ENCODE data around the gene JCAD.
"Not testable (repeated sequence)": the region's sequence is repeated elsewhere in the genome, so short reads cannot be mapped to it uniquely, and the experiment has no call there.

The JCAD gene

GRCh38 chr10:29981510-29981909, 77.9 kb downstream of the JCAD start:
- DNase-seq: no peak

DNA sequence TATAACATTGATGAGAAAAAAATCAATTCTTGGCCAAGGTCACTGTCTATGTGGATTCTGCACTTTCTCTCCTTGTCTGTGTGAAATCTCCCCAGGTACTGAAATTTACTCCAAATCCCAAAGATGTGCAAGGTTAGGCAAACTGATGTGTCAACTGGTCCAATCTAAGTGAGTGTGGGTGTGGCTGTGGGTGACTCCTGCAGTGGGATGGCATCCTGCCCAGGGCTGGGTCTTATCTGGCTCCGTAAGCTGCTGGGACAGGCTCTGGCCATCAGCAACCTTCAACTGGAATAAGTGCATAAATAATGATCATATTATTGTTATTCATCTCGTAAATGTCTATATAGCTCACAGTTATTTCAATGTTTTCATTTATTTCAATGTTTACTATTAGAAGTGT, 79.3 kb downstream of the JCAD start:
- DNase-seq: no peak

DNA sequence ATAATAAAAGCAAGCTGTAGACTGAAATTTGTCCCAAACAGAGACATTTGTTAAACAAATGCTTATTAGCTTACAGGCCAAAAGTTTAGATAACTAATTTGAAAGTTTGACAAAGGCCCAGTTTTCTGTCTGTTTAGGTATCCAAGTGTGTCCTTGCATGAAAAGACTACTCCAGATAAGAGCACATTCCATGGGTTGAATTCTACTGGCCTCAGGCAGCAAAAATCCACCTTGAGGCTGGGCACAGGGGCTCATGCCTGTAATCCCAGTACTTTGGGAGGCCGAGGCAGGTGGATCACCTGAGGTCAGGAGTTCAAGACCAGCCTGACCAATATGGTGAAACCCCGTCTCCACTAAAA, 80.0 kb downstream of the JCAD start:
- DNase-seq: not testable (repeated sequence)

DNA sequence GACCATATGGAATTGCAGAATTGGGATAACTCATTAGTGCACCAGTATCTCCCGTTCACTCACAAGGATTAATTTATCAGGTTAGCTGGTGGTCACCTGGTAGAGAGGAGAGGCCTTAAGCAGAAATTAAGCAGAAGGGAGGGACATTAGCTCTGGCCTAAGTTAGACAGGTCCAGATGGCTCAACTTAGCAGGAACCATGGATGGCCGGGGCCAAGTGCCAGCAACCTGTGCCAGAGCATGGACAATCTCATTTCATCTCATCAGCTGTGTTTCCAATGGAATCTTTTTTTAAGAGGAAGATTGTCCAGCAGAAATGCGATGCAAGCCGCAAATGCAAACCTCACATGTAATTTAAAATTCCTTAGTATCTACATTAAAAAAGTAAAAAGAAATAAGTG, 82.2 kb downstream of the JCAD start:
- no peak for DNase-seq

DNA sequence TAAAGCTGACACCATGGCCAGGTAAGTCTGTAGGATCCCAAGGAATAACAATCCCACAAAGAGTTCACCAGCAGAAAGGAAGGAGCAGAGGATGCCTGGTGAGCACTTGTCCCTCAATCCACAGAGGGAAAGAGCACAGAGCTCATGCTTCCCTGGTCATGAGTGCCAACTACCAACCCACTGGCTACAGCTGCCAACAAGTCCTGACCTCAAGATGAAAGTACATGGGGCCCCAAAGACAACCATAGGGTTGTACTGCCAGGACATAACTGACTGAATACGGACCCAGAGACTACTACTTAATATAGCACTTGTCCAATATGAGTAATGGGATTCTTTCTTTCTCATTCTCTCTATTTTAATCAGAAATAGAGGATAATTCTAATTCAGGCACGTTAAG, 83.3 kb downstream of the JCAD start:
- no peak for DNase-seq

DNA sequence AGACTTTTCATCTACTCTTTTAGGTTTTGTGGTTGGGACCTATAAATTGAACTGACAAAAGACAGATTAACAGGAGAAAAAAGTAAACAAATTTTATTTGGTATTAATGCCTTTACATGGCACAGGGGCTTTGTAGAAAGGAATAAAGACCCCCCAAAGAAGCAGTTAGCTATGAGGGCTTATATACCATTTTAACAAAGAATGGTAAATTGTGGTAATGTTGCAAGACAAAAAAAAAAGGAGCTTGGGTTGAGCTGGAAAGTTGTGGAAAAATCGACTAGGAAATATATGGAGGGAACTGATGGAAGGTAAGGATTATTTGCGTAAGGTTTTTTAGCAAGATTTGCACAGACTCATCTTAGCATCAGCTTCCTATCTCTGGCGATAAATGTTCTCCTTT, 84.6 kb downstream of the JCAD start:
- no peak for DNase-seq

GRCh38 chr10:29973921-29974320, 85.5 kb downstream of the JCAD start:
- no peak for DNase-seq

- no peak for DNase-seq
Observed at GRCh38 chr10:29970576-29970975, 88.8 kb downstream of the JCAD start.

- DNase-seq: no peak
Observed at GRCh38 chr10:29970012-29970396, 89.4 kb downstream of the JCAD start.

- DNase-seq: no peak
Observed at GRCh38 chr10:29969255-29970011, 90.0 kb downstream of the JCAD start.

DNA sequence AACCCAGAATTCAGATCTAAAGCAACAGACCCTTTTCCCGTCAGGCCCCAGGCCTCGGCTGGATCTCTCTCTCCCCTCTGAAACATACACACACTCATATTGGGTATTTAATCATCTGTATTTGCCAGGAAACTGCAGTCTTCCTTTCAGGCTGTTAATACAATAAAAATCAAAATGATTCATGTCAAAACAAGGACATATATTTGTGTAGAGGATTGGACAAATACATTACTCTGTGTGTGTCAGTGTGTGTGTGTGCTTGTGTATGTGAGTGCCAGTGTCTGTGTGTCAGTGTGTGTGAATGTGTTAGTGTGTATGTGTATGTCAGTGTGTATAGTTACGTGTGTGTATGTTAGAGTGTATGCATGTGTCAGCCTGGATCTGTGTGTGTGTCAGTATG, 90.8 kb downstream of the JCAD start:
- no peak for DNase-seq

DNA sequence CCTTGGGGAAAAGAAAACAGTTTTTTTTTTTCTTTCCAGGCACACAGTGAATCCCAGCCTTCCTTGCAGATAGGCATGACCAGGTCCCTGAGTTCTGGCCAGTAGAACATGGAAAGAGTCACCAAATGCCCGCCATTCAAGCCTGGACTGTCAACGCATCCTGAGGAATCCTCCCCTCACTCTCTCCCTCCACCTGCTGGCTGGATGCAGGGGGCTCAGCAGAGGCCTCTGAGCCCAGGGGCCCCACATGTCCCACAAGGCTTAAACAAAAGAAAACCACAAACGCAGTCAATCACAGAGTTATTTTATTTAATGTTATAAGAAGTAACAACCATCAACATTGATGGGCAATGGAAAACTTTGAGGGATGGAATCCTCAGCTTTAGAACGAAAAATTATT, 93.1 kb downstream of the JCAD start:
- no peak for DNase-seq
